Hepatocyte (in vitro differentiated cells): ENCODE data around the gene ARHGAP15. TPM values are rescaled to one million over a fixed set of nuclear protein-coding genes. Genes with fewer than 3 reads are reported as not detected.

Experiments
- DNase-seq: peaks from one replicate; pipeline ENCODE4 v3.0.0-alpha.2; 2016; ENCODE audit warnings: low spot score
- H2AFZ ChIP-seq: fragments of 200-600 bp; sonication (generic); 2 replicates; pipeline ENCODE4 v1.6.0; 2016; ENCODE audit warnings: antibody characterized with exemption, mild to moderate bottlenecking
- H3K27ac ChIP-seq: fragments of 200-600 bp; sonication (generic); 2 replicates; pipeline ENCODE4 v1.5.1; 2016; ENCODE audit warnings: mild to moderate bottlenecking
- H3K27me3 ChIP-seq: fragments of 200-600 bp; sonication (generic); 2 replicates; pipeline ENCODE4 v1.6.1; 2016
- H3K36me3 ChIP-seq: fragments of 200-600 bp; sonication (generic); replicated peaks from 2 replicates; pipeline ENCODE4 v1.5.1; 2016; ENCODE audit warnings: low read depth; ENCODE audit not compliant: insufficient read depth
- H3K4me1 ChIP-seq: fragments of 200-600 bp; sonication (generic); 2 replicates; pipeline ENCODE4 v1.5.1; 2016; ENCODE audit warnings: mild to moderate bottlenecking, moderate library complexity; ENCODE audit not compliant: insufficient read depth
- H3K4me2 ChIP-seq: fragments of 200-600 bp; sonication (generic); 2 replicates; pipeline ENCODE4 v1.6.0; 2016
- H3K4me3 ChIP-seq: fragments of 200-600 bp; sonication (generic); 2 replicates; pipeline ENCODE4 v1.5.1; 2016; ENCODE audit warnings: mild to moderate bottlenecking
- H3K79me2 ChIP-seq: fragments of 200-600 bp; sonication (generic); 2 replicates; pipeline ENCODE4 v1.6.0; 2017; ENCODE audit warnings: mild to moderate bottlenecking
- H3K9me2 ChIP-seq: fragments of 200-600 bp; sonication (generic); replicated peaks from 2 replicates; pipeline ENCODE4 v1.6.0; 2017; ENCODE audit warnings: mild to moderate bottlenecking; ENCODE audit not compliant: insufficient read depth
- H3K9me3 ChIP-seq: fragments of 200-600 bp; sonication (generic); 2 replicates; pipeline ENCODE4 v1.5.1; 2016; ENCODE audit warnings: low read depth, mild to moderate bottlenecking
- H4K20me1 ChIP-seq: fragments of 200-600 bp; sonication (generic); 2 replicates; pipeline ENCODE4 v1.6.0; 2016; ENCODE audit warnings: mild to moderate bottlenecking; ENCODE audit not compliant: insufficient read depth, poor library complexity, severe bottlenecking
- CTCF ChIP-seq: fragments of 200-600 bp; sonication (generic); IDR thresholded peaks from 2 replicates; pipeline ENCODE4 v1.5.1; 2016; ENCODE audit warnings: antibody characterized with exemption, mild to moderate bottlenecking; ENCODE audit not compliant: poor library complexity
- EZH2 ChIP-seq: fragments of 200-600 bp; sonication (generic); IDR thresholded peaks from 2 replicates; pipeline ENCODE4 v1.6.1; 2016; ENCODE audit warnings: antibody characterized with exemption, mild to moderate bottlenecking, borderline replicate concordance
- EZH2phosphoT487 ChIP-seq: fragments of 200-600 bp; sonication (generic); IDR thresholded peaks from one replicate; pipeline ENCODE4 v1.6.1; 2018; ENCODE audit warnings: antibody characterized with exemption, mild to moderate bottlenecking, low read depth, moderate library complexity; ENCODE audit not compliant: unreplicated experiment, severe bottlenecking
- WGBS: methylation state at CpG from one replicate; pipeline ENCODE4 v1.1.6; 2016; ENCODE audit warnings: low lambda C conversion rate; ENCODE audit errors: missing lambda C conversion rate; 5-methylcytosine and 5-hydroxymethylcytosine counted together
- polyA plus RNA-seq: library from polyadenylated mRNA; unstranded; fragments of >200 nt; fragmentation: Nextera tagmentation; extraction: Ambion mirVana; gene quantifications from 2 replicates; pipeline ENCODE4 v1.2.1, GENCODE V29; 2016
- total RNA-seq: library from RNA; depleted of rRNA; stranded (reverse); fragments of >200 nt; gene quantifications from 2 replicates; pipeline ENCODE4 v1.2.3, GENCODE V29; 2014

The ARHGAP15 gene
- total and polyA plus RNA-seq, 2 experiments from 2014 or later: 0.17 TPM; not detected in 1

GRCh38 chr2:143740431-143740830 lies 611.2 kb downstream of the ARHGAP15 start:
- Histone ChIP-seq H3K9me3 (no peaks in the 10 kb centered on the region), H3K36me3 (no peaks in the 10 kb centered on the region), H4K20me1 (no peaks in the 10 kb centered on the region), H3K27me3 (no peaks in the 10 kb centered on the region), H3K4me3 (no peak overlapping the region), H3K79me2 (no peaks in the 10 kb centered on the region), H3K27ac (no peak overlapping the region), H3K4me2 (no peak overlapping the region), H3K9me2 (no peaks in the 10 kb centered on the region), H3K4me1 (no peaks in the 10 kb centered on the region), H2AFZ (no peak overlapping the region)
- no peak for TF ChIP-seq EZH2phosphoT487
- no peak for TF ChIP-seq CTCF
- TF ChIP-seq EZH2: no peak
- DNase-seq: no peak
- WGBS: 85% methylated on average over 5 of the region's 5 CpGs

- Histone ChIP-seq H3K79me2 (no peaks in the 10 kb centered on the region), H3K36me3 (no peaks in the 10 kb centered on the region), H3K27me3 (no peaks in the 10 kb centered on the region), H2AFZ (no peak overlapping the region), H4K20me1 (no peaks in the 10 kb centered on the region), H3K9me2 (no peaks in the 10 kb centered on the region), H3K4me3 (no peak overlapping the region), H3K27ac (no peak overlapping the region), H3K4me2 (no peak overlapping the region), H3K4me1 (no peaks in the 10 kb centered on the region), H3K9me3 (no peaks in the 10 kb centered on the region)
- no peak for TF ChIP-seq EZH2phosphoT487
- no peak for TF ChIP-seq CTCF
- TF ChIP-seq EZH2: no peak
- no peak for DNase-seq
These were observed 612.0 kb downstream of the ARHGAP15 start for GRCh38 chr2:143741205-143741604.

GRCh38 chr2:143742581-143742980 lies 613.4 kb downstream of the ARHGAP15 start:
- H3K4me1 ChIP-seq: no peaks in the 10 kb centered on the region
- 61% methylated on average over 5 of the region's 5 CpGs for WGBS
- H2AFZ ChIP-seq: peak overlapping the region; percentile 34
- no peak for DNase-seq
- H3K27ac ChIP-seq: no peak overlapping the region
- H3K79me2 ChIP-seq: no peaks in the 10 kb centered on the region
- no peaks in the 10 kb centered on the region for H3K9me2 ChIP-seq
- no peak overlapping the region for H3K4me2 ChIP-seq
- H3K9me3 ChIP-seq: no peaks in the 10 kb centered on the region
- H3K4me3 ChIP-seq: no peak overlapping the region
- H3K27me3 ChIP-seq: no peaks in the 10 kb centered on the region
- no peaks in the 10 kb centered on the region for H4K20me1 ChIP-seq
- TF ChIP-seq EZH2 (no peak), CTCF (no peak), EZH2phosphoT487 (no peak)
- H3K36me3 ChIP-seq: no peaks in the 10 kb centered on the region

GRCh38 chr2:143744114-143744513 lies 614.9 kb downstream of the ARHGAP15 start:
- Histone ChIP-seq H3K4me3 (no peak overlapping the region), H3K4me1 (peaks cover 2% of the 10 kb centered on the region), H3K36me3 (no peaks in the 10 kb centered on the region), H3K9me2 (no peaks in the 10 kb centered on the region), H2AFZ (no peak overlapping the region), H3K4me2 (no peak overlapping the region), H3K27ac (no peak overlapping the region), H4K20me1 (no peaks in the 10 kb centered on the region), H3K27me3 (no peaks in the 10 kb centered on the region), H3K9me3 (no peaks in the 10 kb centered on the region), H3K79me2 (no peaks in the 10 kb centered on the region)
- no peak for DNase-seq
- TF ChIP-seq CTCF: no peak
- no peak for TF ChIP-seq EZH2phosphoT487
- no peak for TF ChIP-seq EZH2
- 88% methylated on average over 2 of the region's 2 CpGs for WGBS
